Measurements from ENCODE around the gene CACNA1C.

Gene CACNA1C

GRCh38 chr12:2344476-2344875, 291.7 kb downstream of the CACNA1C start:
- no peak for DNase-seq
- Histone ChIP-seq H3K36me3 (ENCODE audit: insufficient read depth, low read length) (no peaks in the 10 kb centered on the region), H4K20me1 (ENCODE audit: insufficient read depth, low read length) (no peaks in the 10 kb centered on the region), H2AFZ (ENCODE audit: low read depth, low read length) (no peak overlapping the region), H3K27ac (ENCODE audit: low read length) (no peak overlapping the region), H3K27me3 (ENCODE audit: insufficient read depth, low read length, poor library complexity) (peaks cover 2% of the 10 kb centered on the region), H3K9me3 (ENCODE audit: insufficient read depth, low read length, severe bottlenecking) (no peaks in the 10 kb centered on the region), H3K4me3 (ENCODE audit: low read depth in 1 of 2, low read length in 2 of 2) (no peak overlapping the region), H3K4me1 (ENCODE audit: insufficient read depth, low read length) (no peaks in the 10 kb centered on the region), H3K79me2 (ENCODE audit: insufficient read depth, low read length) (no peaks in the 10 kb centered on the region), H3K4me2 (ENCODE audit: insufficient read depth, low read length) (no peak overlapping the region), H3K9ac (ENCODE audit: low read depth, low read length) (no peak overlapping the region)
- no peak for ATAC-seq (ENCODE audit: insufficient read depth, low read depth)
- TF ChIP-seq, protein P1, sequence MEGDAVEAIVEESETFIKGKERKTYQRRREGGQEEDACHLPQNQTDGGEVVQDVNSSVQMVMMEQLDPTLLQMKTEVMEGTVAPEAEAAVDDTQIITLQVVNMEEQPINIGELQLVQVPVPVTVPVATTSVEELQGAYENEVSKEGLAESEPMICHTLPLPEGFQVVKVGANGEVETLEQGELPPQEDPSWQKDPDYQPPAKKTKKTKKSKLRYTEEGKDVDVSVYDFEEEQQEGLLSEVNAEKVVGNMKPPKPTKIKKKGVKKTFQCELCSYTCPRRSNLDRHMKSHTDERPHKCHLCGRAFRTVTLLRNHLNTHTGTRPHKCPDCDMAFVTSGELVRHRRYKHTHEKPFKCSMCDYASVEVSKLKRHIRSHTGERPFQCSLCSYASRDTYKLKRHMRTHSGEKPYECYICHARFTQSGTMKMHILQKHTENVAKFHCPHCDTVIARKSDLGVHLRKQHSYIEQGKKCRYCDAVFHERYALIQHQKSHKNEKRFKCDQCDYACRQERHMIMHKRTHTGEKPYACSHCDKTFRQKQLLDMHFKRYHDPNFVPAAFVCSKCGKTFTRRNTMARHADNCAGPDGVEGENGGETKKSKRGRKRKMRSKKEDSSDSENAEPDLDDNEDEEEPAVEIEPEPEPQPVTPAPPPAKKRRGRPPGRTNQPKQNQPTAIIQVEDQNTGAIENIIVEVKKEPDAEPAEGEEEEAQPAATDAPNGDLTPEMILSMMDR (IDR thresholded peaks at IDR 0.05; ENCODE audit: borderline replicate concordance, extremely low read depth, low read length, poor library complexity, severe bottlenecking) = no peak
- no peak for TF ChIP-seq EZH2 (IDR thresholded peaks at IDR 0.05; ENCODE audit: borderline replicate concordance, low read depth, low read length, severe bottlenecking)

GRCh38 chr12:2344885-2345284, 292.1 kb downstream of the CACNA1C start:
- no peaks in the 10 kb centered on the region for H4K20me1 ChIP-seq (ENCODE audit: insufficient read depth, low read length)
- no peaks in the 10 kb centered on the region for H3K36me3 ChIP-seq (ENCODE audit: insufficient read depth, low read length)
- H3K9me3 ChIP-seq (ENCODE audit: insufficient read depth, low read length, severe bottlenecking) = no peaks in the 10 kb centered on the region
- DNase-seq (no peak), ATAC-seq (ENCODE audit: insufficient read depth, low read depth) (no peak)
- H3K27me3 ChIP-seq (ENCODE audit: insufficient read depth, low read length, poor library complexity) = peaks cover 2% of the 10 kb centered on the region
- no peak overlapping the region for H3K9ac ChIP-seq (ENCODE audit: low read depth, low read length)
- no peaks in the 10 kb centered on the region for H3K79me2 ChIP-seq (ENCODE audit: insufficient read depth, low read length)
- no peak overlapping the region for H3K27ac ChIP-seq (ENCODE audit: low read length)
- H2AFZ ChIP-seq (ENCODE audit: low read depth, low read length) = no peak overlapping the region
- H3K4me3 ChIP-seq (ENCODE audit: low read depth in 1 of 2, low read length in 2 of 2) = no peak overlapping the region
- no peak for TF ChIP-seq EZH2 (IDR thresholded peaks at IDR 0.05; ENCODE audit: borderline replicate concordance, low read depth, low read length, severe bottlenecking)
- TF ChIP-seq, protein P1 (IDR thresholded peaks at IDR 0.05; ENCODE audit: borderline replicate concordance, extremely low read depth, low read length, poor library complexity, severe bottlenecking) = no peak
- no peak overlapping the region for H3K4me2 ChIP-seq (ENCODE audit: insufficient read depth, low read length)
- no peaks in the 10 kb centered on the region for H3K4me1 ChIP-seq (ENCODE audit: insufficient read depth, low read length)

- Histone ChIP-seq H4K20me1 (ENCODE audit: insufficient read depth, low read length) (no peaks in the 10 kb centered on the region), H3K4me2 (ENCODE audit: insufficient read depth, low read length) (no peak overlapping the region), H3K9ac (ENCODE audit: low read depth, low read length) (no peak overlapping the region), H3K27ac (ENCODE audit: low read length) (no peak overlapping the region), H3K9me3 (ENCODE audit: insufficient read depth, low read length, severe bottlenecking) (no peaks in the 10 kb centered on the region), H3K27me3 (ENCODE audit: insufficient read depth, low read length, poor library complexity) (peaks cover 2% of the 10 kb centered on the region), H3K79me2 (ENCODE audit: insufficient read depth, low read length) (no peaks in the 10 kb centered on the region), H2AFZ (ENCODE audit: low read depth, low read length) (no peak overlapping the region), H3K4me1 (ENCODE audit: insufficient read depth, low read length) (no peaks in the 10 kb centered on the region), H3K4me3 (ENCODE audit: low read depth in 1 of 2, low read length in 2 of 2) (no peak overlapping the region), H3K36me3 (ENCODE audit: insufficient read depth, low read length) (no peaks in the 10 kb centered on the region)
- DNase-seq (no peak), ATAC-seq (ENCODE audit: insufficient read depth, low read depth) (no peak)
- TF ChIP-seq EZH2 (IDR thresholded peaks at IDR 0.05; ENCODE audit: borderline replicate concordance, low read depth, low read length, severe bottlenecking) = no peak
- TF ChIP-seq, protein P1 (IDR thresholded peaks at IDR 0.05; ENCODE audit: borderline replicate concordance, extremely low read depth, low read length, poor library complexity, severe bottlenecking) = no peak
These were observed 293.1 kb downstream of the CACNA1C start for GRCh38 chr12:2345902-2346301.

DNA sequence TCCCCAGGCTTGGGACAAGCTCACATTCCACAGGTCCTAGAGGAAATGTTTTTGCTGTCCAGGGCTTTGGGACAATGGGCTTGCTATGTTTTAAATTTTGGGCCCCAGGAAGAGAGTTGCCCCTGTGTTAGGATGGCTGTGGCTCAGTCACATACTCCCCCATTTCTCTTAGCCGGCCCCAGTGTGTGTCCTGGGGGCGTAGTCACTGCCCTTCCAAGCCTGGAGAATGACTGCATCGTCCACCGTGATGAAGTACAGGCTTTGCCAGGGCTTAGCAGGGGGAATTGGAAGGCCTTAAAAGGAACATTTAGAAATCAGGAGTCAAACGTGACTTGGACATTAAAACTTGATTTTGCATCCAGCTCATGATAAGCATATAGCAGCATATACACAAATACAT, 293.6 kb downstream of the CACNA1C start:
- ATAC-seq (ENCODE audit: insufficient read depth, low read depth) = no peak
- H2AFZ ChIP-seq (ENCODE audit: low read depth, low read length) = no peak overlapping the region
- H3K79me2 ChIP-seq (ENCODE audit: insufficient read depth, low read length) = no peaks in the 10 kb centered on the region
- TF ChIP-seq, protein P1 (IDR thresholded peaks at IDR 0.05; ENCODE audit: borderline replicate concordance, extremely low read depth, low read length, poor library complexity, severe bottlenecking) = no peak
- TF ChIP-seq EZH2 (IDR thresholded peaks at IDR 0.05; ENCODE audit: borderline replicate concordance, low read depth, low read length, severe bottlenecking) = no peak
- H3K4me2 ChIP-seq (ENCODE audit: insufficient read depth, low read length) = no peak overlapping the region
- no peaks in the 10 kb centered on the region for H3K9me3 ChIP-seq (ENCODE audit: insufficient read depth, low read length, severe bottlenecking)
- H3K27ac ChIP-seq (ENCODE audit: low read length) = no peak overlapping the region
- H3K9ac ChIP-seq (ENCODE audit: low read depth, low read length) = no peak overlapping the region
- H3K36me3 ChIP-seq (ENCODE audit: insufficient read depth, low read length) = no peaks in the 10 kb centered on the region
- H4K20me1 ChIP-seq (ENCODE audit: insufficient read depth, low read length) = no peaks in the 10 kb centered on the region
- DNase-seq = no peak
- H3K4me1 ChIP-seq (ENCODE audit: insufficient read depth, low read length) = no peaks in the 10 kb centered on the region
- no peaks in the 10 kb centered on the region for H3K27me3 ChIP-seq (ENCODE audit: insufficient read depth, low read length, poor library complexity)
- no peak overlapping the region for H3K4me3 ChIP-seq (ENCODE audit: low read depth in 1 of 2, low read length in 2 of 2)

Data from DND-41 (cell line).